ENCODE data around the gene NHSL2.
"Not testable (repeated sequence)": the region's sequence is repeated elsewhere in the genome, so short reads cannot be mapped to it uniquely, and the experiment has no call there.

Gene NHSL2

GRCh38 chrX:72159769-72160168 is 249.1 kb downstream of the NHSL2 start:
- DNase-seq (ENCODE audit: low spot score) (no peak), FAIRE-seq (no peak)

GRCh38 chrX:72165551-72165950 is 254.9 kb downstream of the NHSL2 start:
- FAIRE-seq = no peak
- DNase-seq (ENCODE audit: low spot score) = no peak

GRCh38 chrX:72169008-72169728 is 258.5 kb downstream of the NHSL2 start:
- FAIRE-seq (no peak), DNase-seq (ENCODE audit: low spot score) (no peak)

- DNase-seq (ENCODE audit: low spot score); FAIRE-seq: not testable (repeated sequence)
These were observed 265.6 kb downstream of the NHSL2 start for GRCh38 chrX:72176289-72176688.

GRCh38 chrX:72176981-72177380 is 266.3 kb downstream of the NHSL2 start:
- no peak for DNase-seq (ENCODE audit: low spot score)
- FAIRE-seq = no peak

- FAIRE-seq = no peak
- no peak for DNase-seq (ENCODE audit: low spot score)
These were observed 269.9 kb downstream of the NHSL2 start for GRCh38 chrX:72180539-72180938.

GRCh38 chrX:72181178-72182125 is 270.8 kb downstream of the NHSL2 start, which contains the start of gene PIN4:
TSS of gene PIN4 (plus strand) at chrX:72181757. CDS start at chrX:72181786, 29 bp downstream.
- FAIRE-seq (no peak), DNase-seq (ENCODE audit: low spot score) (peak; percentile 89)

- FAIRE-seq (no peak), DNase-seq (ENCODE audit: low spot score) (no peak)
These were observed 272.3 kb downstream of the NHSL2 start for GRCh38 chrX:72182924-72183323.

- FAIRE-seq = no peak
These were observed 291.3 kb downstream of the NHSL2 start for GRCh38 chrX:72201836-72202536.

More at GRCh38 chrX:72201836-72202536, 291.3 kb downstream of the NHSL2 start:
- peak; percentile 6 for DNase-seq (ENCODE audit: low spot score)

Measured in urothelium cell line (cell line).